NCI-H1694 (cell line): Measurements from ENCODE around the gene FABP6.
A peak's percentile ranks its signal among the peaks of the same experiment; 100 is the strongest.

ENCODE experiments used
- DNase-seq: peaks from one replicate; lab custom pipeline; 2025; lab: John Stamatoyannopoulos, UW

FABP6 gene

DNA sequence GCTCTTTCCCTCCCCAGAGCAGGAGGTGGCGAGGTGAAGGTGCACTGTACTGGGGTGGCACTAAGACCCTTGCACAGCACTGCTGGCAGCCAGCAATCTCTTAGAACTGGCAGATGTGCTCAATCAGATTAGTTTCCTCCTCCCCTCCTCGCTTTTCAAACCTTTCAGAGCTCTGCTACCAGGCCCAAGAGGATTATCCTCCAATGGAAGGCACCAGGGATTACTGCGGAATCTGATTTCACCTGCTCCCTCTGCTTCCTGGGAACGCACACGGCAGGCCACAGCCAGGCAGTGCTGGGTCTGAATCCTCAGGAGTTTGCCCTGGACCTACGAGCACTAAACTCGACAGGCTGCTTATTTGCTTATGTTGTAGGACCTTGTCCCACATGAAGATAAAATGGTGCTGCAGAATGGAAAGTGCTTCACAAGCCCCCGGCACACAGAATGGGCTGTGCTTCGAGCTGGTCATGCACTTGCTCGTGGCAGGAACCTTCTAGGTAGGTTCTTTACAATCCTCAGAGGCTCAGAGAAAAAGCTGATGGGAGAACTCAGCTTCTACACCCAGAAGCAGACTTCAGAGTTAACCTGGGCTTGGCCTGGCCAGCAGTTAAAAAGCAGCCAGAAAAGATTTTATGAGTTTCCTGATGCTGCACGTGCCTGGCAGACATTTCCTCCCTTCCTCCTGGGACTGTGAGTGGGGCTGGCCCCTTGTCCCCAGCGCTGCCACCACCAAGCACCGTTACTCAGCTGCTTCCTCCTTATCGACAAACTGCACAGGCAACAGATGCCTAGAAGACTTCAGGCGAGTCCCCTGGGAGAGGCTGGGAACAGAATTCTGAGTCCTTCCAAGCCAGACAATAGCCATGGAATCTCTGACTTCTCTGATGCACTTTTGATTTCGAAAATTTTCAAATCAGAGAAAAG lies 33.1 kb downstream of the FABP6 start:
- DNase-seq: no peak

DNA sequence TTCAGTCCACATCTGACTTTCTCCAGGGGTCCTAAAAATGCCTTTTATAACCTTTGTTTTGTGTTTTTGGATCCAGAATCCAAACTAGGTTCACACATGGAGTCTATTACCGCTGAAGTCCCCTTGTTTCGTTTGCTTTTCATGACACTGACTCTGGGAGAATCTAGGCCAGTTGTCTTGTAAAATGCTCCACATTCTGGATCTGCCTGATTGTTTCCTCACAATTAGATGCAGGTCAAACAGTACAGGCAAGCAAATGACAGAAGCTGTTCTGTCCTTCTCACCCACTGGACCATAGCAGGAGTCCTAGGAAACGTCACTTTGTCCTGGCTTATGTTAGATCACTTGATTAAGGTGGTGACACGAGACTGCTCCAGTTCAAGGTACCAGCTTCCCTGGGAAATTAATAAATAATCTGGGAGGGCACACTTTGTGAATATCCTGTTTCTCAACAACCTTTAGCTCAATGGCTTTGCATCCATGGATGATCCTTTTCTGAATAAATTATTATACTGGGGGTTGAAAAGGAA lies 34.1 kb downstream of the FABP6 start:
- no peak for DNase-seq

DNA sequence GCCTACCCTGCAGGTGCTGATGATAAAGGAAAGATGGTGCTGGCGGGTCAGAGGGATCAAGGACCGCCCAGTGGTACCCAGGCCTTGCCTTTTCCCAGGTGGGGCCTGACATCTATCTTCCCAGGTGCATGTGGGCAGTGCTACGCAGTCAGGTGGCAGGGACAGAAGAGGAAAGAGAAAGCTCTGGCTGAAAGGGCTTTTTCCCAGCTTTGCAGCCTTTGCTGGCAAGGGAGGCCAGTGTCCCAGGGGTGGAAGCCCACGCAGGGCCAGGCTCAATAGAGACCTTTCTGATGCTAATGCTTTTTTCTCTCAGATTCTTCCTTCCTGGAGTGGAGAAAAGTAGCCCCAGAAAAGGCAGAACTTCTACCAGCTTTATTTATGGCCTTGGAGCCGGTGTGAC lies 36.7 kb downstream of the FABP6 start:
- DNase-seq: no peak

DNA sequence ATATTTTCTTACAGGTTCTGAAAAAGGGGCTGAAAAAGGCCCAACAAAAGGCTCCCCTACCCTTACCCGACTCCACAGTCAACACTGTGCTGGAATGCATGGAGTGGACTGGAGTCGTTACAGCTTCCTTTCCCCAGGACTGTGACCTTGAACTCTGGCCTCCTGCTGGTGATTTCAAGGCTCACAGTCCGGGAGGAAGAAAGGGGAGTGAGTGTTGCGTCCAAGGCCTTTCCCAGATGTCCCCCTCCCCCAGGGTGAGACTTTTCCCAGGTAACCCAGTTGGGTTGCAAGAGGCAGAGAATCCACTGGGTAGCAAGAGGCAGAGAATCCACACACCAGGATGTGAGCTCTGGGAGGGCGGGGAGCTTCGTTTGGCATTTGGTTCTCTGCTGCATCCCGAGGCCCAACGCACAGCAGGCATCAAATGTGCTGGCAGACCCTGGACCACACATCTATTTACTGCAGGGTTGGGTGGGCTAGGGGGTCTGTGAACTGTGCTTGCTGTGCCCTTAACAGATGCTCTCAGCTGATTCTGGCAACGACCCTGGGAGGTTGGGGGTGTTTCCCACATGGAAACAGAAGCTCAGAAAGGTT lies 37.5 kb downstream of the FABP6 start:
- DNase-seq: no peak

DNA sequence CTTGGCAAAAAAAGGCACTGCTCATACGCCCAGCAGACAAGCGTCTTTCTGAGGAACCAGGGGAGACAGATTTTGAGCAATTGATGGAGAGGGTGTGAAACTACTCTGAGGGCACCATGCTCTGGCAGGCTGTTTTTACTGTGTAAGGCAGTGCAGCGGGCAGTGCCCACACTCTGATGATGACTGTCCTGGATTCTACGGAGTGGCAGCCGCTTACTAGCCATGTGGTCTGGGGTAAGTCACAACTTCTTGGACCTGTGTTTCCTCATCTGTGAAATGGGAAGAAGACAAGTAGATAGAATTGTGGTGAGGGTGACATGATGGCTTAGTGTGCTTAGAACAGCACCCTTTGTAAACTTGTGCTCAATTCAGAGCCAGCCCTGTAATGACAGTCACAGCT lies 38.8 kb downstream of the FABP6 start:
- DNase-seq: no peak

DNA sequence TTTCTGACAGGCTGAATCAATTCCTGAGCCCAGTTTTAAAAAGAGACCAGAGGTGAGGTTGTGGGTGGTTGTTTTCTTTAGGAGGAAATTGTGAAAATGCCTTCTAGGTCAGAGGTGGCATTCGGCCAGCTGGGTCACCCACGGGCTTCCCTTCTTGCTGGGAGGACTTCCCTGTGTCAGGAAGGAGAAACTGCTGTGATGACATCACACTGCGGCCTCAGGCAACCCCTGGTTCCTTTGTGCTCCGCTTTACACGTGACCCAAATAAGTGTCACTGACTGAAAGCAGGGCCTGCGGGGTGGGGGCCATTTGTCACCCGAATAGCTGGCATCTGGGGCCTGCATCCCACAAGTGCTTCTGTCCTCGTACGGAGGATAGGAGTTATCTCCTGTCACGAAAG lies 39.7 kb downstream of the FABP6 start:
- no peak for DNase-seq

DNA sequence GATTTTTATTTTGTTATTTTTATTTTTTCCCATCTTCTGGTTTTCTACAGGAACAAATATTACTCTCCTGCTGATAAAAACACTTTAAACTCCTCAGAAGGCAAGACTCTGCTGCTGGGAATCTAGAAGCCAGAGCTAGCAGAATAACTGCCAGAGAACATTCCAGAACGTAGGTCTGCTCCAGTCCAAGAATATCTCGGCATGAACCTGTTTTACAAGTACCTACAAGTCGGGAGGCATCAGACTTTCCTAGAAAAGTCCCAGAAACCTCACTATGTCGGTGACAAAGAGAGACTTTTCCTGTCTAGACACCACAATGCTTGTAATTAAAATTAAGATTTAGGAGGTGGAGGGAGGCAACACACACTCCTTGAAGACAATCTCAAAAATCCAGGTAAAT lies 41.4 kb downstream of the FABP6 start:
- DNase-seq: no peak

DNA sequence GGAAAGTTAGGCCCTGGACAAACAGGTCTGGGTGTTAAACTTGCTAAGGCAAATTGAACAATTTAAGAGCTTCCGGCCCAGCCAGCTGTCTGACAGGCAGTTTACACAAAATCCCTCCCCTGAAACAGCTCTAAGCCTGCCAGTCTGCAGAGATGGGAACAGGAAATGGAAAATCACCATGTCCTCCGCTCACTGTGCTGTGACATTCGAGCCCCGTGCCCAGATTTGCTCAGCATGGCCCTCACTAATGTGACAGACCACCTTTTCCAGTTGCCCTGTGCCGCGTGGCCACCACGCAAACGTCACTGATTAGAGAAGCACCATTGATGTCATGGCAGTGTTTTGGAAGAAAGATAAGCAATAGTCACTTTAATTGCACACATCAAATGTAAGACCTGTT lies 42.1 kb downstream of the FABP6 start:
- DNase-seq: peak; percentile 59

DNA sequence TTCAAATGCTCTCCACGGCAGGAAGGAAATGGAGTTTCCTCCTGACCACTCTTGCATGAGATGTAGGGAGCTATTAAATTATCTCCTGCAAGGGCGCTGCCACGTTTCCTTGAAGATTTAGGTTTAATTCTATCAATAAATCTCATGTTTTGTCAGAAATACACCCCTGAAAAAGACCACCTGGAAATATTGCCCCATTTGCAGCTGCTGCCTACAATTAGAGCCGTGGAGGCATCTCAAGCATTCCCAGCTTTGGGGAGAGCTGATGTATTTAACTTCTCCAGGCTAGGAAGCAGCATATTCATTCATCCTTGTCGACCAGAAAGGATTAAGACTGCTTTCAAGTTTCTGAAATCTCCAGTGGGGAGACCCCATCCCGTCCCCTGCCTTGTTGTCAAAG lies 42.5 kb downstream of the FABP6 start:
- no peak for DNase-seq

DNA sequence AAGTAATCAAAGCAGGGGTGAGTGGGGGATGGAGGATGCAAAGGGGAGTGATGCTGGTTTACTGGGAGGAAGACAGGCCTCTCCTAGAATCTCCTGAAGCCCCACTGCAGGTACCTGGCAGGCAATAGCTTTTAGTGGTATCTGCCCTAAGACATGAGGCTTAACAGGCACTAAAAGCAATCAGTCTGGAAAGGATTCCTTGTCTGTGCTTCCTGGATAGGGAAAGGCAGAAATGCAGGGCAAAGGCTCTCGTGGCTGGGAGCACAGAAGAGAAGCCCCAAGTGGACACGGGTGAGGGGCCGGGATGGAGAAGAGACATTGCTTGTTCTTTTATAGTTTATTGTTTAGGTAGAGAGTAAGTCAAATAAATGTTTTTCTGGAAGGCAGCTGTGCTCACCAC lies 43.0 kb downstream of the FABP6 start:
- no peak for DNase-seq

DNA sequence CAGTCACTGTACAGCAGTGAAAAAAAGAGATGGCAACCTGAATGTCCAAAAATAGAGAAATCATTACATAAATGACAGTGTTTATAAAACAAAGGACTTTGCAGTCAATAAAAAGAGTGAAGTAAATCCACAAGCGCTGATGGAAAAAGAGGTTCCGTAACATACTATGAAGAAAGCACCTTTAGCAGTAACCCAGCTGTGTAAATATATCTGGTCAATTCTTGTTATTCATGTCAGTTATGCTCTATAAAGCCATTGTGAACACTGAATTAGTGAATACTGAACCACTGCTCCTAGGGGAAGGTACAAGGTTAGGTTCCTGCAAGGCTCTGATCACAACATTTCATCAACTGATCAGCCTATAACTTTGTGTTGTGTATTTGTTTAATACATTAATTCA lies 43.6 kb downstream of the FABP6 start:
- no peak for DNase-seq

DNA sequence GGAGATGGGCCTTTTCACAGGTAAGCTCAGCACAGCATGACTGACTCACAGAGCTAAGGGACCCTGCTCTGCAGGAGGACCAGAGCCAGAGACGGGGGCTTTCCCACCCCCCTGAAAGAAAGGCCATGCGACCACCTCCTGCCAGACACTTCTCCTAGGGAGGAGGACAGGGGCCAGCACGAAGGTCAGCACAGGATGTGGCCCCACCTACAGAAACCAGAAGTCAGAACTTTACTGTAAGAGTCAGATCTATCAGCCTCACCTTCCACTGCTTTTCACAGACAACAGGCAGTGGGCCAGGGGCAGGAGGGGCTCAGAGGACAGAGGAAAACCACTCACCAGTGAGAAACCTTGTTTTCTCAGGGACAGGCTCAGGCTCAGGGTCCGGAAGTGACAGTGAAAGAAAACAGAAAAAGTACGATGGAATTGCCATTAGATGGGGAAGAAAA lies 45.2 kb downstream of the FABP6 start:
- no peak for DNase-seq

DNA sequence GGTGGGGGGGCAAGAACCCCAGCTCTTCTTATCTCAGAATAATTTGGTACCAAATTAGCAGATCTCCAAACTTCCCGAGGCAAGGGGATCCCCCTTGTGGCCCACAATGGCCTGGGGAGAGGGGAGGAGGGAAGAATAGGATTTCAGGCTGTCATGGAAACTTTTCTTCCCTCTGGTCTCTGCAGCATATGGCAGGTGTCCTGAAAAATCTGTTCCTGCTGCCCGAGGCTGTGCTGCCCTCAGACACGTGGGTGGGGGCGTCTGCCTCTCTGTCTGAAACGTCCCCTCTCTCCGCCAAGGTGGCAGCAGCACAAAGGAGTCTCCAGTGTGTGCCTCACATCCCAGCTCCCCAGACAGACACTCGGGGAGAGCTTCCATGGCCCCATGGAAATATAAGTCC lies 49.0 kb downstream of the FABP6 start:
- no peak for DNase-seq

DNA sequence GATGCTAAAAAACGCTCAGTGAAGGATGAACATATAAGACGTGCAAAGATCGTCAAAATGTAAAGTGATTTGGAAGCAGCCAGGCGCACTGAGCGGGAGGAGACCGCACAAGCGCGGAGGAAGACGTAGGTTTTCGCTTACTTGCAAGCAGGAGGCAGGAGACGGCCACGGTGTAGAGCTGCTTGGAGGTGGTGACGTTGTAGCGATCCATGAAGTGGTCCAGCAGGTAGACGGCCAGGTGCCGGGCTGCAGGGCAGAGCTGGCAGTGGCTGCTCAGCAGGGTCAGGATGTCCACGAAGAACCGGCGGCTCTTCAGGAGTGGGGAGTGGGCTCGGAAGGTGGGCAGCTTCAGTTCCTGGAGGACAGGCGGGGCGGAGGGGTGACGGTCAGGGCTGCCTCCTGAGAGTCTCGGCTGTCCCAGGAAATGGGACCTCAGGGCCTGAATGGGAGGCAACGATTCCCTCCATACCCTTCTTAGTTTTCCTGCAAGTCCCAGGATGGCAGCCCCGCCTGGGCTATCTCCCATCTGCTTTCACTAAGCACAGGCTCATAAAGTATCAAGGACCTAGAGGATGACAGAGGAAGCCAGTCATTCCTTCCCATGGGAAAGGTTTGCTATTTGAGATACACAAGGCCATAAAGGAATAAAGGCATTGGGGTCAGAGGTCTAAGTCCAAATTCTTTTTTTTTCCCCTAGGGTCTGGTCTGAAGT lies 51.2 kb downstream of the FABP6 start:
- no peak for DNase-seq

DNA sequence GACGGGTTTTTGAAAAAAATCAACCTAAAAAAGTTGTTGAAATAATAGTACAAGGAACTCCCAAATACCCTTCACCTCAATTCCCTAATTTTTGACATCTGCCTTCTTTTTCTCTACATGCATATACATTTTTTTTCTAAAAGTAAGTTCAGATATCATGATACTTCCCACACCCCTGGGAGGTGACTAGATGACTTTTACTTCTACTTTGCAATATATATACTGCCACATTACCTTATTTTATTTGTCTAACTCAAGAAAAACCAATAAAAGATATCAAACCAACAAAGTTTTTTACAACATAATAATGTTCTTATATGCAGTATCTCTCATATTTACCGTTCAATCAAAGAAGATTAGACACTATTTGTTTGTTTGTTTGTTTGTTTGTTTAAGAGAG lies 52.0 kb downstream of the FABP6 start:
- DNase-seq: no peak

DNA sequence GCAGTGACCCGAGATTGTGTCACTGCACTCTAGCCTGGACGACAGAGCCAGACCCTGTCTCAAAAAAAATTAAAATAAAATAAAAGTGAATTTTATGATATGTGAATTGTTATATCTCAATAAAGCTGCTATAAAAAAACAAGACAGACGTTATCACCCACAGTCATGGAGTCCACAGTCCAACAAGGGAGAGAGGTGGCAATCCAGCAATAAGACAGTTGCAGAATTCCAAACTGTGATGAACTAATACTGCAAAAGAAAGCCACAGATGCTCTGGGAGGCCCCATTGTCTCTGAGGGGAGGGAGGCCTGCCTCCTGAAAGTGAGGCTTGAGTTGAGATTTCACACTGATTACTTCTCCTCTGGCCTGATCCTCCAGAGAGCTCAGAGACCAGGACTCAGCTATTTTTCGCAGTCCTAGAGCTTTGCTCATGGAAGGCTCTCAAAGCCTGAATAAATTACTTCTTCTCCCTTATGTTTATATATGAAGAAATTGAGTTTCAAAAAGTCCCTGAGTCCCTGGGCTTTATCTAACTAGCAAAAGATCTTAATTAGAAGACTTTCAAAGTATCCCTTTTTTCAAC lies 55.1 kb downstream of the FABP6 start:
- no peak for DNase-seq

DNA sequence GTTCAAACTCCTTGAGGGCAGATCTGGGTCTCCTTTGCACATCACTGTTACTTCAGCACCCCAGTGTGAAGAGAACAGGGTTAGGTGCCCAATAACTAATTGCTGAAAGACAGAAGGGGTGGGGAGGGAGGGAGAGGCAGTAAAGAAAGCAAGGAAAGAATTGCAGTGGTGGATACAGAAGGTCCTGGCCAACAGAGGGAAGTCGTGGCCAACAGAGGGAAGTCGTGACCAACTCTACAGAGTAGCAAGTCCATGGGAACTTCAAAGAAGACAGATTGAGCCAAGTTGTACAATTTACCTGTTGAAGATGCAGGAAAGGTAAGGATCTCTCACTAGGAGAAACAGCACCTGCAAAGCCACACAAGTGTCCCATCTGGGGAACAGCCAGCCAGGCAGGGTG lies 56.0 kb downstream of the FABP6 start:
- no peak for DNase-seq

DNA sequence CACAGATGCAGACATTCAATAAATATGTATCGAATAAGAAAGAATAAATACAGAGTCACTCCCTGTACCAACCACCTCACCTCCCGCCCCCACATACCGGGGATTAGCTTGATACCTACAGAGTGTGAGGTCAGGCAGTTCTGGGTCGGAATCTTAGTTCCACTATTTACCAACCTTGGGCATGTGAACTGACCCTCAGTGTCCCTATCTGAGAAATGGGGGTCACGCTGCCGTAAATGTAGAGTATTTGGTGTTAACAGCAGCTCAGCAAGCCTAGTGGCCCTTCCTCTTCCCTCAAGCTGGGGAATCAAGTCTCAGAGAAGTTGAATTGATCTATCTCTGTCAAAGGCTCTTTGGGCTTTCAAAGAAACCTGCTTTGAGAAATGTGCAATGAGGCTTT lies 57.6 kb downstream of the FABP6 start:
- DNase-seq: no peak

DNA sequence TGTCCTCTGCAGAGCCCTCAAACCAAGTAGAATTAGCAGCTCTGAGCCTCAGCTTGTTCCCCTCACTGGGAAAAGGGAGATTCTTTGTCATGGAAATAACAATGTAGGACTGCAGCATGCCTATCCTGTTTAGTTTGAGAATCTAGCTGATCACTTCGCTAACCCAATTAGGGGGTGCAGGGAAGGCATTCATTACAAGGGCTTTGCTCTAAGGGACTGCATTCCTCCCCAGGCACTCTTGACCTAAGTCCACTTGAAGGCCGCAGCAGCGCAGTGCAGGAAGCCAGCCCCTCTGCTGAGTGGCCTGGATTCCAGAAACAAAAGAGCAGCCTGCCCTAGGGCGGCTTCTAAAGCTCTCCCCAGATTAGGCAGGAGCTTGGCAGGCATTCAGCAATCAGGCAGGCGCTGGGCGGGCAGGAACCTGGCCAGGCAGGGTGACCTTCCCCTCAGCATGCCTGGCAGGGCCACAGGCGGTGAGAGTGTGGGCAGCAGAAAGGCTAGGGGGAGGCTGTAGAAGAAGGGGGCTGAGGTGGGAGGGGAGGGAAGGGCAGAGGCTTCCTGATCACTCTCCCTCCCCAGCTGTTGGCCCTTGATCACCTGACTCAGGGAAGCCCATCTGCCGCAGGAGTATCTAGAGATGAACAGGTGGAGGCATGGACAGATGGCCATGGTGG lies 58.2 kb downstream of the FABP6 start:
- peak; percentile 27 for DNase-seq
